NCI-H1694 treated with DMSO at 0.1 percent for 48 hours (cell line): ENCODE data around the gene SUSD6.
"Not testable (repeated sequence)": the region's sequence is repeated elsewhere in the genome, so short reads cannot be mapped to it uniquely, and the experiment has no call there.

Source experiments
- DNase-seq: peaks from one replicate; lab custom pipeline; 2025; lab: John Stamatoyannopoulos, UW

Gene SUSD6

GRCh38 chr14:69694730-69695281, 83.4 kb downstream of the SUSD6 start:
- no peak for DNase-seq

- peak; percentile 45 for DNase-seq
These were observed 84.2 kb downstream of the SUSD6 start for GRCh38 chr14:69695322-69696203.

- DNase-seq, result peak; percentile 45
These were observed 84.8 kb downstream of the SUSD6 start for GRCh38 chr14:69696204-69696527.

GRCh38 chr14:69696633-69697557, 85.5 kb downstream of the SUSD6 start:
- DNase-seq, result no peak

GRCh38 chr14:69698572-69698971, 87.2 kb downstream of the SUSD6 start:
- DNase-seq, result no peak

- not testable (repeated sequence) for DNase-seq
These were observed 87.8 kb downstream of the SUSD6 start for GRCh38 chr14:69699243-69699642.

GRCh38 chr14:69699748-69700303, 88.4 kb downstream of the SUSD6 start:
- no peak for DNase-seq

GRCh38 chr14:69700575-69700974, 89.2 kb downstream of the SUSD6 start:
- no peak for DNase-seq

GRCh38 chr14:69701291-69701690, 89.9 kb downstream of the SUSD6 start:
- DNase-seq, result no peak

GRCh38 chr14:69701857-69702256, 90.5 kb downstream of the SUSD6 start:
- DNase-seq, result no peak

- no peak for DNase-seq
These were observed 91.9 kb downstream of the SUSD6 start for GRCh38 chr14:69703047-69704039.

GRCh38 chr14:69704319-69704718, 92.9 kb downstream of the SUSD6 start:
- no peak for DNase-seq

GRCh38 chr14:69705706-69706105, 94.3 kb downstream of the SUSD6 start:
- DNase-seq, result no peak

GRCh38 chr14:69708049-69708448, 96.7 kb downstream of the SUSD6 start:
- no peak for DNase-seq

GRCh38 chr14:69708586-69709560, 97.5 kb downstream of the SUSD6 start:
- DNase-seq, result peak; percentile 95

GRCh38 chr14:69710378-69710777, 99.0 kb downstream of the SUSD6 start:
- DNase-seq, result peak; percentile 52

- DNase-seq, result peak; percentile 95
These were observed 99.7 kb downstream of the SUSD6 start for GRCh38 chr14:69711065-69711464.

GRCh38 chr14:69711477-69711876, 100.1 kb downstream of the SUSD6 start:
- DNase-seq, result peak; percentile 79

- peak; percentile 42 for DNase-seq
These were observed 100.6 kb downstream of the SUSD6 start for GRCh38 chr14:69711881-69712560.
